Ishikawa (cell line): ENCODE measurements around the gene PCDHB13.
A peak's percentile ranks its signal among the peaks of the same experiment; 100 is the strongest.

Experiments
- CEBPB ChIP-seq: IDR thresholded peaks from 2 replicates; pipeline ENCODE4 v1.6.1; 2012
- CREB1 ChIP-seq: IDR thresholded peaks from 2 replicates; pipeline ENCODE4 v1.6.1; 2012; ENCODE audit warnings: low read depth
- EGR1 ChIP-seq: IDR thresholded peaks from 2 replicates; pipeline ENCODE4 v1.6.1; 2012
- EP300 ChIP-seq: IDR thresholded peaks from 2 replicates; pipeline ENCODE4 v1.6.1; 2012; ENCODE audit warnings: borderline replicate concordance
- FOXM1 ChIP-seq: IDR thresholded peaks from 2 replicates; pipeline ENCODE4 v1.6.1; 2012; ENCODE audit warnings: low read depth, borderline replicate concordance
- MAX ChIP-seq: IDR thresholded peaks from 2 replicates; pipeline ENCODE4 v1.6.1; 2012
- NFIC ChIP-seq: IDR thresholded peaks from 2 replicates; pipeline ENCODE4 v1.6.1; 2012
- RAD21 ChIP-seq: IDR thresholded peaks from 2 replicates; pipeline ENCODE4 v1.6.1; 2012; ENCODE audit warnings: low read depth
- REST ChIP-seq: IDR thresholded peaks from 2 replicates; pipeline ENCODE4 v1.6.1; 2012; ENCODE audit warnings: low read depth, mild to moderate bottlenecking
- TAF1 ChIP-seq: IDR thresholded peaks from 2 replicates; pipeline ENCODE4 v1.6.1; 2012; ENCODE audit warnings: low read depth, mild to moderate bottlenecking
- TCF12 ChIP-seq: IDR thresholded peaks from 2 replicates; pipeline ENCODE4 v1.6.1; 2012; ENCODE audit warnings: low read depth
- TEAD4 ChIP-seq: IDR thresholded peaks from 2 replicates; pipeline ENCODE4 v1.6.1; 2012
- USF1 ChIP-seq: IDR thresholded peaks from 2 replicates; pipeline ENCODE4 v1.6.1; 2012
- YY1 ChIP-seq: IDR thresholded peaks from 2 replicates; pipeline ENCODE4 v1.6.1; 2012; ENCODE audit warnings: low read depth
- ZBTB7A ChIP-seq: IDR thresholded peaks from 2 replicates; pipeline ENCODE4 v1.6.1; 2012; ENCODE audit warnings: low read depth

Gene PCDHB13

GRCh38 chr5:141196363-141196762 lies 17.4 kb upstream of the PCDHB13 start:
- TF ChIP-seq FOXM1 (no peak), TCF12 (no peak), NFIC (no peak), USF1 (no peak), MAX (no peak), YY1 (no peak), CREB1 (no peak), CEBPB (no peak), TEAD4 (no peak), EGR1 (no peak), RAD21 (no peak), REST (no peak), EP300 (no peak), TAF1 (no peak), ZBTB7A (no peak)

GRCh38 chr5:141199359-141200235 lies 14.1 kb upstream of the PCDHB13 start, which contains the start of gene PCDHB11:
Gene PCDHB11, plus strand, starts transcription at chr5:141199627. Its CDS starts 148 bp downstream, at chr5:141199775.
- TF ChIP-seq MAX = no peak
- TF ChIP-seq RAD21 = peak; percentile 46

- TF ChIP-seq EGR1 (no peak), YY1 (no peak)
Observed at GRCh38 chr5:141208478-141208877, 5.2 kb upstream of the PCDHB13 start, which contains the start of gene PCDHB12. Gene PCDHB12, plus strand, starts transcription at chr5:141208719. Its CDS starts 189 bp downstream, at chr5:141208908.

GRCh38 chr5:141223112-141223783 lies 9.5 kb downstream of the PCDHB13 start, which contains the start of gene PCDHB14:
Gene PCDHB14, plus strand, starts transcription at chr5:141223343. Its CDS starts 163 bp downstream, at chr5:141223506.
- TF ChIP-seq RAD21 = peak; percentile 35
- TF ChIP-seq TAF1 = no peak

- TF ChIP-seq RAD21 (peak; percentile 47), NFIC (no peak), CREB1 (no peak), CEBPB (no peak), YY1 (no peak)
Observed at GRCh38 chr5:141234109-141234667, 20.5 kb downstream of the PCDHB13 start.

- TF ChIP-seq YY1 (no peak), TEAD4 (no peak), REST (no peak), TCF12 (no peak), EP300 (no peak), EGR1 (no peak), TAF1 (no peak), NFIC (no peak), USF1 (no peak), MAX (no peak), FOXM1 (no peak), RAD21 (no peak), ZBTB7A (no peak), CEBPB (no peak), CREB1 (no peak)
Observed at GRCh38 chr5:141236516-141237313, 23.0 kb downstream of the PCDHB13 start.
